Thyroid gland (tissue), 4 donors: ENCODE data around the gene MTF2.

ENCODE experiments used
- POLR2A ChIP-seq, 2 donors: fragments of 450-650 bp; IDR thresholded peaks; one replicate each; pipeline ENCODE4 v1.6.1; 2017; ENCODE audit warnings: antibody characterized with exemption in 2 of 2, mild to moderate bottlenecking in 2 of 2, moderate library complexity in 1 of 2
- TF ChIP-seq, protein P1 (sequence below), 6 experiments: fragments of 200-600 bp in 3 of 6; fragments of 450-650 bp in 3 of 6; sonication (generic) in 3 of 6; IDR thresholded peaks; one replicate each; pipeline ENCODE4 v1.5.1; 2016 to 2019; ENCODE audit warnings: antibody characterized with exemption in 6 of 6, mild to moderate bottlenecking in 2 of 6, inconsistent platforms in 1 of 6, moderate library complexity in 1 of 6

DNA sequence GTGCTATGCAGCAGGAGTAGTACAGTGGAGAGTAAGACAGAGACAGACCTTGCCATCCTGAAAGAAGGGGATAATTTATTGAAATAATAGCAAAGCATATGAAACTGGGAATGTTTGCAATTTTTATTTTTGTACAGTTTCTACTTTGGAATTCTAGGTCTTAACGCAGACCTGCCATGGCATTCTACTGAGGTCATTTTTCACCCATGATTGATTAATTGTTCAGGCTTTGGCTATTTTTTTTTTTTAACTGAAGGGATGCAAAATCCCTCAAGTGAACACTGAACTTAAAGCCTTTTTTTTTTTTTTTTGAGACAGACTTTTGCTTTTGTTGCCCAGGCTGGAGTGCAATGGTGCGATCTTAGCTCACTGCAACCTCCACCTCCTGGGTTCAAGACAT lies 27.1 kb downstream of the MTF2 start:
- TF ChIP-seq POLR2A (IDR thresholded peaks at IDR 0.05) = no peak
- TF ChIP-seq, protein P1, sequence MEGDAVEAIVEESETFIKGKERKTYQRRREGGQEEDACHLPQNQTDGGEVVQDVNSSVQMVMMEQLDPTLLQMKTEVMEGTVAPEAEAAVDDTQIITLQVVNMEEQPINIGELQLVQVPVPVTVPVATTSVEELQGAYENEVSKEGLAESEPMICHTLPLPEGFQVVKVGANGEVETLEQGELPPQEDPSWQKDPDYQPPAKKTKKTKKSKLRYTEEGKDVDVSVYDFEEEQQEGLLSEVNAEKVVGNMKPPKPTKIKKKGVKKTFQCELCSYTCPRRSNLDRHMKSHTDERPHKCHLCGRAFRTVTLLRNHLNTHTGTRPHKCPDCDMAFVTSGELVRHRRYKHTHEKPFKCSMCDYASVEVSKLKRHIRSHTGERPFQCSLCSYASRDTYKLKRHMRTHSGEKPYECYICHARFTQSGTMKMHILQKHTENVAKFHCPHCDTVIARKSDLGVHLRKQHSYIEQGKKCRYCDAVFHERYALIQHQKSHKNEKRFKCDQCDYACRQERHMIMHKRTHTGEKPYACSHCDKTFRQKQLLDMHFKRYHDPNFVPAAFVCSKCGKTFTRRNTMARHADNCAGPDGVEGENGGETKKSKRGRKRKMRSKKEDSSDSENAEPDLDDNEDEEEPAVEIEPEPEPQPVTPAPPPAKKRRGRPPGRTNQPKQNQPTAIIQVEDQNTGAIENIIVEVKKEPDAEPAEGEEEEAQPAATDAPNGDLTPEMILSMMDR (IDR thresholded peaks at IDR 0.05) = no peak
